Gastroesophageal sphincter (tissue), 4 donors: ENCODE measurements around the gene RAD51B. TPM values are rescaled to one million over a fixed set of nuclear protein-coding genes. Genes with fewer than 3 reads are reported as not detected.

Experiments
- ATAC-seq: fragments of 150-250 bp; one replicate; pipeline ENCODE4 v1.9.1; 2016; ENCODE audit warnings: mild to moderate bottlenecking, moderate library complexity
- H3K27ac ChIP-seq, 4 donors: fragments of 200-600 bp; sonication (generic) in 3 of 4; 1 replicate in 3 of 4; 2 replicates in 1 of 4; pipeline ENCODE4 v1.5.1; 2016 to 2019
- H3K27me3 ChIP-seq: fragments of 200-600 bp; sonication (generic); one replicate; pipeline ENCODE4 v1.5.1; 2019
- H3K36me3 ChIP-seq, 2 donors: fragments of 200-600 bp; sonication (generic); one replicate each; pipeline ENCODE4 v1.5.1; 2019; ENCODE audit warnings: control low read depth in 1 of 2
- H3K4me1 ChIP-seq, 3 donors: fragments of 200-600 bp; sonication (generic); 1 replicate in 2 of 3; 2 replicates in 1 of 3; pipeline ENCODE4 v1.5.1; 2016 to 2019; ENCODE audit warnings: control low read depth in 2 of 3
- H3K4me3 ChIP-seq, 2 donors: fragments of 200-600 bp; sonication (generic); one replicate each; pipeline ENCODE4 v1.5.1; 2019; ENCODE audit warnings: mild to moderate bottlenecking in 1 of 2, moderate library complexity in 1 of 2
- H3K9me3 ChIP-seq, 3 donors: fragments of 200-600 bp; sonication (generic); one replicate each; pipeline ENCODE4 v1.5.1; 2017 to 2019; ENCODE audit warnings: control low read depth in 2 of 3
- CTCF ChIP-seq, 4 experiments: fragments of 200-600 bp in 2 of 4; fragments of 450-650 bp in 2 of 4; sonication (generic) in 1 of 4; IDR thresholded peaks; one replicate each; pipeline ENCODE4 v1.5.1; 2017 to 2019; ENCODE audit warnings: antibody characterized with exemption in 4 of 4, mild to moderate bottlenecking in 2 of 4, moderate library complexity in 2 of 4
- EP300 ChIP-seq: sonication (generic); formaldehyde crosslinking; IDR thresholded peaks from one replicate; pipeline ENCODE4 v1.6.1; 2017; ENCODE audit warnings: antibody characterized with exemption, mild to moderate bottlenecking
- POLR2A ChIP-seq, 2 donors: fragments of 450-650 bp; IDR thresholded peaks; one replicate each; pipeline ENCODE4 v1.6.1; 2017; ENCODE audit warnings: antibody characterized with exemption in 2 of 2, mild to moderate bottlenecking in 2 of 2, moderate library complexity in 1 of 2
- POLR2AphosphoS5 ChIP-seq: sonication (generic); formaldehyde crosslinking; IDR thresholded peaks from one replicate; pipeline ENCODE4 v1.6.1; 2017; ENCODE audit warnings: antibody characterized with exemption
- WGBS, 2 donors: methylation state at CpG; one replicate each; pipeline ENCODE4 v1.1.5; 2018; ENCODE audit warnings: low coverage in 1 of 2; 5-methylcytosine and 5-hydroxymethylcytosine counted together
- total RNA-seq, 4 donors: library from RNA; depleted of rRNA; stranded (reverse); fragments of >200 nt; gene quantifications; one replicate each; pipeline ENCODE4 v1.1.0, GENCODE V29; 2016

RAD51B gene
- total RNA-seq, 4 donors from 2014 or later = 5.1 to 7.0 (median 6.0) TPM

- no peak overlapping the region for H3K4me3 ChIP-seq
- no peaks in the 10 kb centered on the region for H3K36me3 ChIP-seq
- no peaks in the 10 kb centered on the region for H3K27me3 ChIP-seq
- 22 to 27% methylated on average over 6 to 7 of the region's 7 CpGs for WGBS, 2 donors
- no peaks in the 10 kb centered on the region for H3K9me3 ChIP-seq
- H3K4me1 ChIP-seq = peaks cover 39 to 90% (median 50%) of the 10 kb centered on the region in 3 donors
- peak overlapping the region; percentile 86 to 89 (median 88) for H3K27ac ChIP-seq
- TF ChIP-seq POLR2AphosphoS5 (no peak), EP300 (no peak), POLR2A (IDR thresholded peaks at IDR 0.05) (no peak), CTCF (IDR thresholded peaks at IDR 0.05) (no peak)
- peak; percentile 17 for ATAC-seq
Observed at GRCh38 chr14:68245146-68246073, 425.8 kb downstream of the RAD51B start.

- Histone ChIP-seq H3K4me1 (peaks cover 47 to 93% (median 58%) of the 10 kb centered on the region in 3 donors), H3K9me3 (no peaks in the 10 kb centered on the region), H3K27me3 (no peaks in the 10 kb centered on the region), H3K4me3 (no peak overlapping the region), H3K27ac (peak overlapping the region; percentile 86 to 89 (median 88)), H3K36me3 (no peaks in the 10 kb centered on the region)
- no peak for TF ChIP-seq CTCF (IDR thresholded peaks at IDR 0.05)
- TF ChIP-seq EP300 = no peak
- TF ChIP-seq POLR2AphosphoS5 = no peak
- no peak for TF ChIP-seq POLR2A (IDR thresholded peaks at IDR 0.05)
- no peak for ATAC-seq
- 18 to 25% methylated on average over 3 of the region's 3 CpGs for WGBS, 2 donors
Observed at GRCh38 chr14:68246074-68246785, 426.7 kb downstream of the RAD51B start.

DNA sequence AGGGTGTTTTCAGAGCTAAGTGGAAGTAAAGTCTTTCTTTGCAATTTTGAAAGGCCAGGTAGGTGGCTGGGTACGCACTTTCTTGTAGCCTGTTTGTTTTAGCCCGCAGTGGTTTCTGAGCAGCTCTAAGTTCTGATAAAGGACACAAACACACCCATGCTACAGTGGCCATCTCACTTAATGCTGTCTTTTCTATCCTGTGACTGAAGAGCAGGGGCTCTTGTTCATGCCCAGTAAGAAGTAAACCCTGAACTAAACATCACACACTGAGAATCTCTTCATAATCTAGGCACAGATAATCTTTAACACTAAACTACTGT is 427.2 kb downstream of the RAD51B start:
- no peak for ATAC-seq
- peaks cover 51 to 98% (median 60%) of the 10 kb centered on the region in 3 donors for H3K4me1 ChIP-seq
- WGBS, 2 donors = 18 to 45% methylated on average over 2 of the region's 2 CpGs

GRCh38 chr14:68247274-68247673 is 427.7 kb downstream of the RAD51B start:
- Histone ChIP-seq H3K9me3 (no peaks in the 10 kb centered on the region), H3K4me1 (peaks cover 53 to 98% (median 60%) of the 10 kb centered on the region in 3 donors), H3K36me3 (no peaks in the 10 kb centered on the region), H3K27ac (peak overlapping the region; percentile 86 to 89 (median 88)), H3K4me3 (no peak overlapping the region), H3K27me3 (no peaks in the 10 kb centered on the region)
- ATAC-seq = no peak
- TF ChIP-seq EP300 (no peak), POLR2AphosphoS5 (no peak), CTCF (IDR thresholded peaks at IDR 0.05) (no peak), POLR2A (IDR thresholded peaks at IDR 0.05) (no peak)
- WGBS, 2 donors = 57 to 70% methylated on average over 3 of the region's 3 CpGs

More for the DNA sequence above, 427.2 kb downstream of the RAD51B start:
- Histone ChIP-seq H3K36me3 (no peaks in the 10 kb centered on the region), H3K9me3 (no peaks in the 10 kb centered on the region), H3K27ac (peak overlapping the region; percentile 86 to 89 (median 88)), H3K27me3 (no peaks in the 10 kb centered on the region), H3K4me3 (no peak overlapping the region)
- no peak for TF ChIP-seq CTCF (IDR thresholded peaks at IDR 0.05)
- no peak for TF ChIP-seq EP300
- no peak for TF ChIP-seq POLR2AphosphoS5
- TF ChIP-seq POLR2A (IDR thresholded peaks at IDR 0.05) = no peak
